Ascending aorta (tissue), 2 donors: ENCODE data around the gene KHDC1. TPM values are rescaled to one million over a fixed set of nuclear protein-coding genes. Genes with fewer than 3 reads are reported as not detected.

ENCODE experiments used
- DNase-seq, 2 donors: peaks; one replicate each; pipeline ENCODE4 v3.0.0-alpha.2; 2019; ENCODE audit warnings: low spot score in 2 of 2
- H3K27ac ChIP-seq, 2 donors: fragments of 200-600 bp; sonication (generic); one replicate each; pipeline ENCODE4 v1.5.1; 2016 to 2017; ENCODE audit warnings: mild to moderate bottlenecking in 1 of 2
- H3K27me3 ChIP-seq: fragments of 200-600 bp; sonication (generic); one replicate; pipeline ENCODE4 v1.5.1; 2017
- H3K36me3 ChIP-seq, 2 donors: fragments of 200-600 bp; sonication (generic); one replicate each; pipeline ENCODE4 v1.5.1; 2016
- H3K4me1 ChIP-seq, 2 donors: fragments of 200-600 bp; sonication (generic); one replicate each; pipeline ENCODE4 v1.5.1; 2016 to 2017; ENCODE audit warnings: mild to moderate bottlenecking in 1 of 2
- H3K4me3 ChIP-seq, 2 donors: fragments of 200-600 bp; sonication (generic); one replicate each; pipeline ENCODE4 v1.5.1; 2016 to 2017; ENCODE audit warnings: mild to moderate bottlenecking in 1 of 2
- H3K9me3 ChIP-seq, 2 donors: fragments of 200-600 bp; sonication (generic); one replicate each; pipeline ENCODE4 v1.5.1; 2016
- intact Hi-C: fragments of 100-400 bp; cut with DNase I; formaldehyde crosslinking; loops from one replicate; pipeline ENCODE4 v1.15.1; 2023
- total RNA-seq: library from RNA; depleted of rRNA; stranded (reverse); fragments of >200 nt; gene quantifications from one replicate; pipeline ENCODE4 v1.1.0, GENCODE V29; 2016
- TF ChIP-seq, protein P1 (sequence below), 3 experiments: fragments of 200-600 bp in 2 of 3; fragments of 450-650 bp in 1 of 3; sonication (generic) in 2 of 3; IDR thresholded peaks; one replicate each; pipeline ENCODE4 v1.5.1; 2016 to 2019; ENCODE audit warnings: antibody characterized with exemption in 3 of 3, mild to moderate bottlenecking in 1 of 3, moderate library complexity in 1 of 3

KHDC1 gene
- total RNA-seq, 1 donor from 2014 or later: 1.9 TPM

DNA sequence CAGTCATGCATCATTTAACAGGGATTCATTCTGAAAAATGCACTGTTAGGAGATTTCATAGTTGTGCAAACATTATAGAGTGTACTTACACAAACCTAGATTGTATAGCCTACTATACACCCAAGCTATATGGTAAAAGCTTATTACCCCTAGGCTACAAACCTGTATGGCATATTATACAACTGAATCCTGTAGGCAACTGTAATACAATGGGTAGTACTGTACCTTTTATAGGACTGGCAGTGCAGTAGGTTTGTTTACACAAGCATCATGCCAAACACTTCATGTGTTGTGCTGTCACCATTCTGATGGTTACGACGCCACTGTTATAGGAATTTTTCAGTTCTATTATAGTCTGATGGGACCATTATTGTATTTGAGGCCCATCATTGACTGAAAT, 39.3 kb upstream of the KHDC1 start:
- Histone ChIP-seq H3K9me3 (no peaks in the 10 kb centered on the region), H3K36me3 (no peaks in the 10 kb centered on the region), H3K4me3 (no peak overlapping the region), H3K27ac (no peak overlapping the region), H3K27me3 (no peaks in the 10 kb centered on the region), H3K4me1 (no peaks in the 10 kb centered on the region)
- no peak for DNase-seq
- TF ChIP-seq, protein P1, sequence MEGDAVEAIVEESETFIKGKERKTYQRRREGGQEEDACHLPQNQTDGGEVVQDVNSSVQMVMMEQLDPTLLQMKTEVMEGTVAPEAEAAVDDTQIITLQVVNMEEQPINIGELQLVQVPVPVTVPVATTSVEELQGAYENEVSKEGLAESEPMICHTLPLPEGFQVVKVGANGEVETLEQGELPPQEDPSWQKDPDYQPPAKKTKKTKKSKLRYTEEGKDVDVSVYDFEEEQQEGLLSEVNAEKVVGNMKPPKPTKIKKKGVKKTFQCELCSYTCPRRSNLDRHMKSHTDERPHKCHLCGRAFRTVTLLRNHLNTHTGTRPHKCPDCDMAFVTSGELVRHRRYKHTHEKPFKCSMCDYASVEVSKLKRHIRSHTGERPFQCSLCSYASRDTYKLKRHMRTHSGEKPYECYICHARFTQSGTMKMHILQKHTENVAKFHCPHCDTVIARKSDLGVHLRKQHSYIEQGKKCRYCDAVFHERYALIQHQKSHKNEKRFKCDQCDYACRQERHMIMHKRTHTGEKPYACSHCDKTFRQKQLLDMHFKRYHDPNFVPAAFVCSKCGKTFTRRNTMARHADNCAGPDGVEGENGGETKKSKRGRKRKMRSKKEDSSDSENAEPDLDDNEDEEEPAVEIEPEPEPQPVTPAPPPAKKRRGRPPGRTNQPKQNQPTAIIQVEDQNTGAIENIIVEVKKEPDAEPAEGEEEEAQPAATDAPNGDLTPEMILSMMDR (IDR thresholded peaks at IDR 0.05): no peak
- intact Hi-C loops: no loop called here

- TF ChIP-seq, protein P1 (IDR thresholded peaks at IDR 0.05): no peak
- no peak overlapping the region for H3K27ac ChIP-seq
- H3K36me3 ChIP-seq: no peaks in the 10 kb centered on the region
- H3K9me3 ChIP-seq: no peaks in the 10 kb centered on the region
- H3K4me3 ChIP-seq: peak overlapping the region; percentile 14 to 60
- no peak for DNase-seq
- intact Hi-C loops: no loop called here
- H3K27me3 ChIP-seq: no peaks in the 10 kb centered on the region
- H3K4me1 ChIP-seq: no peaks in the 10 kb centered on the region
Observed at GRCh38 chr6:73299151-73299971, 36.4 kb upstream of the KHDC1 start.

GRCh38 chr6:73293331-73293730, 30.3 kb upstream of the KHDC1 start:
- Histone ChIP-seq H3K4me3 (no peak overlapping the region), H3K36me3 (no peaks in the 10 kb centered on the region), H3K27me3 (no peaks in the 10 kb centered on the region), H3K9me3 (no peaks in the 10 kb centered on the region), H3K4me1 (no peaks in the 10 kb centered on the region), H3K27ac (no peak overlapping the region)
- intact Hi-C loops: no loop called here
- TF ChIP-seq, protein P1 (IDR thresholded peaks at IDR 0.05): no peak
- no peak for DNase-seq

- Histone ChIP-seq H3K4me3 (no peak overlapping the region), H3K27ac (no peak overlapping the region), H3K9me3 (no peaks in the 10 kb centered on the region), H3K36me3 (no peaks in the 10 kb centered on the region), H3K4me1 (no peaks in the 10 kb centered on the region), H3K27me3 (no peaks in the 10 kb centered on the region)
- no peak for DNase-seq
- TF ChIP-seq, protein P1 (IDR thresholded peaks at IDR 0.05): no peak
- intact Hi-C loops: no loop called here
Observed at GRCh38 chr6:73290435-73290834, 27.4 kb upstream of the KHDC1 start.

- no peak for DNase-seq
- TF ChIP-seq, protein P1 (IDR thresholded peaks at IDR 0.05): no peak
Observed at GRCh38 chr6:73286752-73287151, 23.8 kb upstream of the KHDC1 start.

More at GRCh38 chr6:73286752-73287151, 23.8 kb upstream of the KHDC1 start:
- H3K4me1 ChIP-seq: no peaks in the 10 kb centered on the region
- H3K36me3 ChIP-seq: no peaks in the 10 kb centered on the region
- H3K4me3 ChIP-seq: no peak overlapping the region
- no peaks in the 10 kb centered on the region for H3K27me3 ChIP-seq
- no peaks in the 10 kb centered on the region for H3K9me3 ChIP-seq
- H3K27ac ChIP-seq: no peak overlapping the region
- intact Hi-C loops: loop anchor here (5.0 kb wide), 1 partner anchor 101 kb away; no protein-coding TSS in a partner anchor
